Activated naive CD8-positive, alpha-beta T cell treated with anti-CD3 and anti-CD28 coated beads for 36 hours (primary cell): ENCODE results near the gene MACROD2. TPM values are rescaled to one million over a fixed set of nuclear protein-coding genes. Genes with fewer than 3 reads are reported as not detected.

Experiments
- DNase-seq: peaks from one replicate; pipeline ENCODE4 v3.0.0; 2021
- H3K27ac Mint-ChIP-seq: one replicate; pipeline ENCODE4 v1.8.0; 2022; ENCODE audit warnings: mild to moderate bottlenecking, moderate library complexity, mixed read lengths
- H3K27me3 Mint-ChIP-seq: one replicate; pipeline ENCODE4 v1.8.0; 2022; ENCODE audit warnings: mild to moderate bottlenecking, mixed read lengths
- H3K36me3 Mint-ChIP-seq: one replicate; pipeline ENCODE4 v1.8.0; 2021; ENCODE audit warnings: mild to moderate bottlenecking, mixed read lengths
- H3K4me1 Mint-ChIP-seq: one replicate; pipeline ENCODE4 v1.8.0; 2021; ENCODE audit warnings: mixed read lengths
- H3K4me3 Mint-ChIP-seq: one replicate; pipeline ENCODE4 v1.8.0; 2022; ENCODE audit warnings: mild to moderate bottlenecking, moderate library complexity, mixed read lengths
- H3K9me3 Mint-ChIP-seq: one replicate; pipeline ENCODE4 v1.8.0; 2022; ENCODE audit warnings: mixed read lengths
- total RNA-seq, 2 experiments: library from RNA; stranded (reverse); gene quantifications; one replicate each; pipeline ENCODE4 v1.2.3, GENCODE V29; 2021

The MACROD2 gene
- total RNA-seq, 2 experiments from 2014 or later = 0.12 to 0.14 TPM

DNA sequence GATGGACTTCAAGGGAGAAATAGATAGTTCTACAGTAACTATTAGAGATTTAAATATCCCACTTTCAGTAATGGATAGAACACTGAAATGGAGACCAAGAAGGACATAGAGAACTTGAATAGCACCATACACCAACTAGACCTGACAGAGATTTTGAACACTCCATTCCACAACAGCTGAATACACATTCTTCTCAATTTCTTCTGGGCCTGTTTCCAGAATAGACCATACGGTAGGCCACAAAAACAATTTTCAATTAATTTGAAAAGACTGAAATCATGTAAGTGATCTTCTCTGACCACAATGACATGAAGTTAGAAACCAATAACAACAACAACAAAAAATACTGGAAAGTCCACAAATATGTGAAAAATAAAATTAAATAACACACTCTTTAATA, 1321.2 kb downstream of the MACROD2 start:
- Mint-ChIP-seq H3K9me3 (peaks cover 4% of the 10 kb centered on the region), H3K36me3 (no peaks in the 10 kb centered on the region), H3K4me1 (no peaks in the 10 kb centered on the region), H3K27me3 (no peaks in the 10 kb centered on the region), H3K27ac (no peak overlapping the region), H3K4me3 (no peak overlapping the region)
- no peak for DNase-seq

- no peak for DNase-seq
- H3K9me3 Mint-ChIP-seq = peaks cover 4% of the 10 kb centered on the region
- no peak overlapping the region for H3K27ac Mint-ChIP-seq
- no peaks in the 10 kb centered on the region for H3K4me1 Mint-ChIP-seq
- no peaks in the 10 kb centered on the region for H3K27me3 Mint-ChIP-seq
- H3K36me3 Mint-ChIP-seq = no peaks in the 10 kb centered on the region
- H3K4me3 Mint-ChIP-seq = no peak overlapping the region
These were observed 1322.4 kb downstream of the MACROD2 start for GRCh38 chr20:15317546-15318232.

- H3K36me3 Mint-ChIP-seq = no peaks in the 10 kb centered on the region
- H3K27me3 Mint-ChIP-seq = no peaks in the 10 kb centered on the region
- no peak for DNase-seq
- H3K4me3 Mint-ChIP-seq = no peak overlapping the region
- H3K9me3 Mint-ChIP-seq = peaks cover 4% of the 10 kb centered on the region
- no peaks in the 10 kb centered on the region for H3K4me1 Mint-ChIP-seq
- H3K27ac Mint-ChIP-seq = no peak overlapping the region
These were observed 1323.4 kb downstream of the MACROD2 start for GRCh38 chr20:15318682-15319081.

DNA sequence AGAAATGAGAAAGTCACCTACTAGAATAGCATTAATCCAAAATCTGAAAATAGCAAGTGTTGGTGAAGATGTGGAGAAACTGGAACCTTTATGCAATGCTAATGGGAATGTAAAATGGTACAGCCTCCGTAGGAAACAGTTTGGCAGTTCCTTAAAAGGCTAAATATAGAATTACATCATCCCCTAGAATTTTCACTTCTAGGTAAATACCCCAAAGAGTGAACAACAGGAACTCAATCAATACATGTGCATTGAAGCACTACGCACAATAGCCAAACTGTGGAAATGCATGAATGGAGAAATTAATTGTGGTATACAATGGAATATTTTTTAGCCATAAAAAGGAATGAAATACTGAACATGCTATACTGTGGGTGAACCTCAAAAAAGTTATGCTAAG, 1324.1 kb downstream of the MACROD2 start:
- Mint-ChIP-seq H3K4me1 (no peaks in the 10 kb centered on the region), H3K9me3 (peaks cover 4% of the 10 kb centered on the region), H3K27me3 (no peaks in the 10 kb centered on the region), H3K27ac (no peak overlapping the region), H3K4me3 (no peak overlapping the region), H3K36me3 (no peaks in the 10 kb centered on the region)
- no peak for DNase-seq

DNA sequence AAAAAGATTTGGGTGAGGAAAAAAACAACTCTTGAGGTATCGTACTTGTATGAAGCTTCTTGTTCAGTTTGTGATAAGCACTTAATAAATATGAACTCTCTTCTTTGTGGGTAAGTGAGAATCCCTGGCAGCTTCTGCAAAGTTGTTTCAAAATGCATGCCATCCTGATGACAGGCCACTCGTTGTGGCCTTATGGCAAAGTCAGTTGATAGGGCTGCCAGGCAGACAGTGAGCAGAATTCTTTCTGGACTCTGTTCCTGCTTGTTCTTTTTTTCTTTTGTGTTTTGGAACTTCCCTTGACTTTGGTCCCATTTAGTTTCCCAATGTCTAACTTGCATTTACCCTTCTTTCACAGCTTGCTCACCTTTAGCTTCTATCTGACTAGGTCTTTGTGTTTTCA, 1325.6 kb downstream of the MACROD2 start:
- no peaks in the 10 kb centered on the region for H3K36me3 Mint-ChIP-seq
- no peak overlapping the region for H3K4me3 Mint-ChIP-seq
- no peaks in the 10 kb centered on the region for H3K4me1 Mint-ChIP-seq
- H3K27ac Mint-ChIP-seq = no peak overlapping the region
- no peaks in the 10 kb centered on the region for H3K27me3 Mint-ChIP-seq
- H3K9me3 Mint-ChIP-seq = peaks cover 4% of the 10 kb centered on the region
- DNase-seq = no peak

DNA sequence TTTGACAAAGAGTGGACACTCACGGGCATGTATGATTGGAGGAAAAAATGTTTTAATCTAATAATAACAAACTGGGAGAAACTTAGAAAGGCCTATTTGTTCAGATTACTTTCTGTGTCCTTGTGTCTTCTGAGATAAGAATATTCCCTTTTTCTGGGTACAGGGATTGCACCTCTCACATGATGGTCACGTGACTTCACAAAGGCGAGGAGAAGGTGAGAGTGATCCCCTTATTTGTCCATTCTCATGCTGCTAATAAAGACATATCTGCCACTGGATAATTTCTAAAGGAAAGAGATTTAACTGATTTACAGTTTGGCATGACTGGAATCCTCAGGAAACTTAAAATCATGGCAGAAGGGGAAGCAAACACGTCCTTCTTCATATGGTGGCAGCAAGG, 1331.8 kb downstream of the MACROD2 start:
- H3K4me1 Mint-ChIP-seq = no peaks in the 10 kb centered on the region
- no peaks in the 10 kb centered on the region for H3K27me3 Mint-ChIP-seq
- no peak overlapping the region for H3K4me3 Mint-ChIP-seq
- H3K36me3 Mint-ChIP-seq = no peaks in the 10 kb centered on the region
- H3K27ac Mint-ChIP-seq = no peak overlapping the region
- H3K9me3 Mint-ChIP-seq = peaks cover 1% of the 10 kb centered on the region
- no peak for DNase-seq

- no peak overlapping the region for H3K4me3 Mint-ChIP-seq
- H3K27me3 Mint-ChIP-seq = no peaks in the 10 kb centered on the region
- H3K4me1 Mint-ChIP-seq = no peaks in the 10 kb centered on the region
- peaks cover 1% of the 10 kb centered on the region for H3K9me3 Mint-ChIP-seq
- H3K36me3 Mint-ChIP-seq = no peaks in the 10 kb centered on the region
- no peak for DNase-seq
- H3K27ac Mint-ChIP-seq = no peak overlapping the region
These were observed 1332.8 kb downstream of the MACROD2 start for GRCh38 chr20:15328084-15328483.

DNA sequence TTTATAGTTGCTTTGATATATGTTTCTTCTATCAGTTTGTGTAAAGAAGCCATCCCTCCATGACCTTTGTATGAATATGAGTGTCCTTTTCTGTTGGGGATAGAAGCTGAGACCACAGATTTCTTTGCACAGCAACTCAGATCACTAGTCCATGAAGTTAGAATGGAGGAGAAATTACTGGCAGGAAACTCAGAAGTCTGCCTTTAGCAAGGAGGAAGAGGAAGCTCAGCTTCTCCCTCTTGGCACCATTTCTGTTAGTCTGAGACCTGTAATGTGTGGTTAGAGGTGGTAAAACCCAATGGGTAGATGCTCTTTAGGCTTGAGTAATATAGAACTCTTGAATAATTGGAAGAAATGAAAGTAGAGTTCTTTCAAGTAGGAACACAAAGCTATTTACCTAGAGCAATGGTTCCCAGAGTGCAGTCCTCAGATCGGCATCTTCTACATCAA, 1337.4 kb downstream of the MACROD2 start:
- H3K36me3 Mint-ChIP-seq = no peaks in the 10 kb centered on the region
- no peaks in the 10 kb centered on the region for H3K4me1 Mint-ChIP-seq
- peaks cover 1% of the 10 kb centered on the region for H3K9me3 Mint-ChIP-seq
- DNase-seq = no peak
- no peaks in the 10 kb centered on the region for H3K27me3 Mint-ChIP-seq
- H3K4me3 Mint-ChIP-seq = no peak overlapping the region
- H3K27ac Mint-ChIP-seq = no peak overlapping the region

DNA sequence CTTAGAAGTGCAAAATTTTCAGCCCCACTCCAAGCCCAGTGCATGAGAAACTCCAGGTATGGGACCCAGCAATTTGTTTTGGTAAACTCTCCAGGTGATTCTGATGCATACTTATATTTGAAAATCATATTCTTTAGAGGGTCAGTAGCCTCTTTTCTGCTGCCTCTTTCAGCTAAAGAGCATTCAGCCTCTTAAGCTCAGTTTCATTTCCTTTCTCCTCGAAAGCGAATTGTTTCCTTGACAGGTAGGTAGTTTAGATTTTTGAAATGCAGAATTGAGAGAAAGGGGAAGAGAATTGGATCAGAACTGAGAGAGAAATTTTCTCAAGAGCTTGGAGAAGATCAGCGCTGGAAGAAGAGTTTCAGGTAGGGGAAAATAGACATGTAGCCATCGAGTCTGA, 1337.9 kb downstream of the MACROD2 start:
- H3K36me3 Mint-ChIP-seq = no peaks in the 10 kb centered on the region
- no peak for DNase-seq
- H3K27me3 Mint-ChIP-seq = no peaks in the 10 kb centered on the region
- H3K4me1 Mint-ChIP-seq = no peaks in the 10 kb centered on the region
- no peak overlapping the region for H3K27ac Mint-ChIP-seq
- no peak overlapping the region for H3K4me3 Mint-ChIP-seq
- peaks cover 3% of the 10 kb centered on the region for H3K9me3 Mint-ChIP-seq

- H3K36me3 Mint-ChIP-seq = no peaks in the 10 kb centered on the region
- no peaks in the 10 kb centered on the region for H3K4me1 Mint-ChIP-seq
- H3K9me3 Mint-ChIP-seq = peaks cover 2% of the 10 kb centered on the region
- no peak overlapping the region for H3K4me3 Mint-ChIP-seq
- no peak overlapping the region for H3K27ac Mint-ChIP-seq
- no peak for DNase-seq
- no peaks in the 10 kb centered on the region for H3K27me3 Mint-ChIP-seq
These were observed 1340.7 kb downstream of the MACROD2 start for GRCh38 chr20:15336011-15336410.

DNA sequence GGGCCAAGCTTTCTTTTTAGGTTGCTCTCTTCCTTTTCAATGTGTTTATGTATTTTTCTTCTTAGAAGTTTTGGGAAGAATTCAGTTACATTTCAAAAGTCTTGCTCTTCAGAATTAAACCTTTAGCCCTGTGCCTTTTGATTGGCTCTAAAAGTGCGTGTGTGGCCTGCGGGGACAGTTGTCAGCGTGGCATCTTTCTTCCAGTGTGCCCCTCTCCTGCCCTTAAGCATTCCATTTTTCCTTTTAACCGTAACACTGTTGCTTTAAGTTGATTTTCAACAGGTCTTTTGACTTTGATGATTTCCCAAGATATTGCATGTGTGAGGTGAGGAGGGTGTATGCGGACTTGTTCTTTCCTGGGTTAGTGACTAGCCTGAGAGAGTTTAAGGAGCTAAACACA, 1341.2 kb downstream of the MACROD2 start:
- no peak overlapping the region for H3K27ac Mint-ChIP-seq
- no peak for DNase-seq
- no peaks in the 10 kb centered on the region for H3K27me3 Mint-ChIP-seq
- H3K36me3 Mint-ChIP-seq = no peaks in the 10 kb centered on the region
- H3K9me3 Mint-ChIP-seq = peaks cover 2% of the 10 kb centered on the region
- no peaks in the 10 kb centered on the region for H3K4me1 Mint-ChIP-seq
- no peak overlapping the region for H3K4me3 Mint-ChIP-seq

DNA sequence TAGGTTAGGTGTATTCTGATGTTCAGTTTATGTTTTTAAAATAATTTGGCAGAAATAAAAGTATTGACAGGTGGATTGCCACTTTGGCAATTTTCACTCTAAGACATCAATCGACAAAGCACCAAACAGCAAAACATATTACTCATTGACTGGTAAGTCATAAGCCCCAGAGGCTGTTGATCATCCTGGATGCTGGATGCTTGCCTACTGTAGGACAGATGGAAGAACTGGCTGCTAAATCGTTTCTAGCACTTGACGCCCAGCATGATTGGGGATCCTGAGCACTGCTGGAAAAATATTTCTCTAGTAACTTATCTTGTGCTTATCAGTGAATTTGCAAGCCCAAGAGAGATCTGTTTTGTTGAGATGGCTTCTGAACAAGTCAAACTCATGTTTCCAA, 1343.9 kb downstream of the MACROD2 start:
- no peaks in the 10 kb centered on the region for H3K4me1 Mint-ChIP-seq
- no peak overlapping the region for H3K4me3 Mint-ChIP-seq
- DNase-seq = no peak
- H3K36me3 Mint-ChIP-seq = no peaks in the 10 kb centered on the region
- no peak overlapping the region for H3K27ac Mint-ChIP-seq
- H3K9me3 Mint-ChIP-seq = peaks cover 2% of the 10 kb centered on the region
- H3K27me3 Mint-ChIP-seq = no peaks in the 10 kb centered on the region

- Mint-ChIP-seq H3K4me3 (no peak overlapping the region), H3K4me1 (no peaks in the 10 kb centered on the region), H3K27ac (no peak overlapping the region), H3K27me3 (no peaks in the 10 kb centered on the region), H3K36me3 (no peaks in the 10 kb centered on the region), H3K9me3 (peaks cover 1% of the 10 kb centered on the region)
- no peak for DNase-seq
These were observed 1347.7 kb downstream of the MACROD2 start for GRCh38 chr20:15342991-15343523.

- H3K9me3 Mint-ChIP-seq = no peaks in the 10 kb centered on the region
- no peak overlapping the region for H3K27ac Mint-ChIP-seq
- H3K4me1 Mint-ChIP-seq = no peaks in the 10 kb centered on the region
- H3K4me3 Mint-ChIP-seq = no peak overlapping the region
- H3K36me3 Mint-ChIP-seq = no peaks in the 10 kb centered on the region
- H3K27me3 Mint-ChIP-seq = no peaks in the 10 kb centered on the region
- no peak for DNase-seq
These were observed 1350.0 kb downstream of the MACROD2 start for GRCh38 chr20:15345287-15345686.

GRCh38 chr20:15346657-15347280, 1351.5 kb downstream of the MACROD2 start:
- Mint-ChIP-seq H3K4me1 (no peaks in the 10 kb centered on the region), H3K27ac (no peak overlapping the region)

GRCh38 chr20:15359056-15359455, 1363.7 kb downstream of the MACROD2 start:
- H3K9me3 Mint-ChIP-seq = peaks cover 2% of the 10 kb centered on the region

More at GRCh38 chr20:15346657-15347280, 1351.5 kb downstream of the MACROD2 start:
- no peaks in the 10 kb centered on the region for H3K9me3 Mint-ChIP-seq
- no peaks in the 10 kb centered on the region for H3K27me3 Mint-ChIP-seq
- H3K36me3 Mint-ChIP-seq = no peaks in the 10 kb centered on the region
- H3K4me3 Mint-ChIP-seq = no peak overlapping the region
- DNase-seq = no peak

More at GRCh38 chr20:15359056-15359455, 1363.7 kb downstream of the MACROD2 start:
- Mint-ChIP-seq H3K36me3 (no peaks in the 10 kb centered on the region), H3K27me3 (no peaks in the 10 kb centered on the region), H3K4me1 (no peaks in the 10 kb centered on the region), H3K27ac (no peak overlapping the region), H3K4me3 (no peak overlapping the region)
- DNase-seq = no peak
